HG03558 (cell line): Measurements from ENCODE around the gene PRCD.
"Not testable (repeated sequence)": the region's sequence is repeated elsewhere in the genome, so short reads cannot be mapped to it uniquely, and the experiment has no call there.

Source experiments
- ATAC-seq: cut with Tn5 transposase; IDR thresholded peaks from one replicate; pipeline ENCODE4 v1.9.1; 2021; ENCODE audit warnings: moderate number of reproducible peaks; ENCODE audit not compliant: unreplicated experiment; ENCODE audit errors: extremely low read depth

PRCD gene

GRCh38 chr17:76502341-76503211 is 37.3 kb upstream of the PRCD start:
- no peak for ATAC-seq

GRCh38 chr17:76504117-76504516 is 35.7 kb upstream of the PRCD start:
- ATAC-seq, result no peak

GRCh38 chr17:76506408-76507345 is 33.2 kb upstream of the PRCD start:
- no peak for ATAC-seq

GRCh38 chr17:76508472-76509063 is 31.3 kb upstream of the PRCD start:
- ATAC-seq, result not testable (repeated sequence)

GRCh38 chr17:76510831-76511244 is 29.0 kb upstream of the PRCD start:
- ATAC-seq, result no peak

DNA sequence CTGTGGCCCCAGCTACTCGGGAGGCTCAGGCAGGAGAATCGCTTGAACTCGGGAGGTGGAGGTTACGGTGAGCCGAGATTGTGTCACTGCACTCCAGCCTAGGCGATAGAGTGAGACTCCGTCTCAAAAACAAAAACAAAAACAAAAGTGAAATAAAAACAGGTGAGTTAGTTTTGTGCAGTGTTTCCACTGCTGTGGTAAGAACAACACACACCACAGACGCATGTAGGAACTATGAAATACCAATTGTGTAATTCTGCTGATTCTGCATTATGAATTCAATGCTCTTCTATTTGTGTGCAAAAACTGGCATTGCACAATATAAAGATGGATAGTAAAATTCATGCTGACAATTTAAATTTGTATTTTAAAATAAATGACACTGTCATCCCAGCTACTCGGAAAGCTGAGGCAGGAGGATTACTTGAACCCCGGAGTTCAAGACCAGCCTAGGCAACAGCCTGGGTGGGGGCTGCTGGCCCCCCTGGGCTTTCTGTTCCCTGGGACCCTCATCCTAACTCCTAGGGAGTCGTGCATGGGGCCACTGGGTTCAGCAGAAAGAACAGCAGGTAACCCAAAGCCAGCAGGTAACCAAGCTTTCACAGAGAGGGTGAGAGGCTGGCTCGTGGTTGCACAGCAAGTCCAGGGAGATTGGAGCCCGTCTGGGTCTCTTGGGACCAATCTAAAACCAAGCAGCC is 28.0 kb upstream of the PRCD start:
- ATAC-seq, result no peak

GRCh38 chr17:76512366-76513305 is 27.2 kb upstream of the PRCD start:
- ATAC-seq, result no peak

DNA sequence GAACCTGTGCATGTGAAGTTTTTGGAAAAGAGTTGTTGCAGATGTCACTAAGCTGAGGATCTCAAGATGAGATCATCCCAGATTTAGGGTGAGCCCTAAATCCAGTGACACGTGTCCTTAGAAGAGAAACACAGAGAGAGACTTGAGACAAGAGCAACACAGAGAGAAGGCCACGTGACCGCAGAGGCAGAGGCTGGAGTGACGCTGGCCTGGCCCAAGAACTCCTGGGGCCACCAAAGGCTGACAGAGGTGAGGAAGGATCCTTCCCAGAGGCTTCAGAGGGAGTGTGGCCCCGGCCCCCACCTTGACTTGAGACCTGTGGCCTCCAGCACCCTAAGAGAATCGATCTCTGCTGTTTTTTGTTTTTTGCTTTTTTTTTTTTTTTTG is 26.5 kb upstream of the PRCD start:
- no peak for ATAC-seq

GRCh38 chr17:76514355-76514754 is 25.5 kb upstream of the PRCD start:
- not testable (repeated sequence) for ATAC-seq

- ATAC-seq, result no peak
These were observed 24.4 kb upstream of the PRCD start for GRCh38 chr17:76515274-76515949.

DNA sequence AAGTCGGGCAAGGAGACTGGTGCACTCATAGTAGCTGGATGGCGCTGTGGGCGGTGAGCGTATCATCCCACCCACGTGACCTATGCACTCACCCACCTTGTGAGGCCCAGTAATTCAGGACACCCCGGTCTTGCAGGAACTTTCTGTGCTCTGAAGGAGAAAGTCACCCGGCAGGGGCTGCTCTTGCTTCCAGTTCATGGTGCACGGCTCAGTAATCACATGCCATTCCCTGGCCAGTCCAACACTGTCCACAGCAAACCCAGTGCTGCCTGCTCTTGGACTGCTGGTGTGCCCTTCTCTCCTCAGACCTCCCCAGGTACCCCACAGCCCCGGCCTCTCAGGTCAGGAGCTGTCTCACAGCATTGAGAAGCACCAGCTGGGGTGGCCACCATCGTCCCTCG is 22.2 kb upstream of the PRCD start:
- ATAC-seq, result no peak

DNA sequence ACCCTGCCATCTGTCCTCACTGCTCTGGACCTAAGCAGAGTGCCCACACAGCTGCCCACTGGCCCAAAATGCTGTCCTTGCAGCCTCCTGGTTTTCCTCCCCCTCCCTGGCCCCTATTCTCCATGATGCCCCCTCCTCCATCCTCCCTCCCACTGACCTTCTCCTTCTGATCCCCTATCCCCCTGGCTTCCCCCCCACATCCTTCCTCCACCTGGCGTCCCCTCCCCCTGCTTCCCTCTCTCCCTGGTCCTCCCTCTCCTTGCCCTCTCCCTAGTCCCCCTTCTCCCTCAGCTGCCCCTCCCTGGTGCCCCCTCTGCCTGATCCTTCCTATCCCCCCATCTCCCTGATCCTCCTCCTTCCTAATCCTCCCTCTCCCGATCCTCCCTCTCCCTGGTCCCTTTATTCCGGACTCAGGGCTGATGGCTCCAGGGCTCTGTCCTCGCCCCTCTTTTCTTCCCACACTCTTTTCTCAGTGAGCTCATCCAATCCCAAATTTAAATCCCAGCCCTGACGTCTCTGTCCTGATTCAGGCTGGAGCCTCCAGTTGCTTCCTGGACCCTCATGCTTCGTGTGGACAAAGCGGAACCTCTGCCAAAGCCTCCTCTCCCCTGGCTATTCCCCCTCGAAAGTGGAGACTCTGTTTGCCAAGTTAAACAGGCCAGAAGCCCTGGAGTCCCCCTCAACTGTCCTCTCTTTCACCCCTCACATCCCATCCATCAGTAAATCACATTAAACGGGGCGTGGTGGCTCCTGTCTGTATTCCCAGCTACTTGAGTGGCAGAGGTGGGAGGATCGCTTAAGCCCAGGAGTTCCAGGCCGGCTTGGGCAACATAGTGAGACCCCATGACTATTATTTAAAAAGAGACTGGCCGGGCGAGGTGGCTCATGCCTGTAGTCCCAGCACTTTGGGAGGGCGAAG is 20.5 kb upstream of the PRCD start:
- ATAC-seq, result no peak

DNA sequence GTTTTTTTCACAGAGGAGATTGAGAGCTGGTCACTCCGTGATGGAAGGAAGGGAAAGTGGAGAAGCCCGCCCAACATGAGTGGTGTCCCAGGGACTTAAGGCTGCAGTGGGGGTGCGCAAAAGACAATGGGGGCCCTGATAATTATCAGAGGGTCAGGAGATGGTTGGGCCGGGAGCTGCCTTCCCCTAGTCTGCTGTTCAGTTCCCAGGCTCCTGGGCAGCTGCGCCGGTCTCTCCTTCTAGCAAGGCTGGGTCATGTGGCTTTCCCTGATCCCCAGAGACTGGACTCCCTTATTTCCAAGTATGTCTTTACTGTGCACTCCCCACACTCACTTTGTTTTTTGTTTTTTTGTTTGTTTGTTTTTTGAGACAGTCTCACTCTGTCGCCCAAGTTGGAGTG is 18.6 kb upstream of the PRCD start:
- ATAC-seq, result no peak

DNA sequence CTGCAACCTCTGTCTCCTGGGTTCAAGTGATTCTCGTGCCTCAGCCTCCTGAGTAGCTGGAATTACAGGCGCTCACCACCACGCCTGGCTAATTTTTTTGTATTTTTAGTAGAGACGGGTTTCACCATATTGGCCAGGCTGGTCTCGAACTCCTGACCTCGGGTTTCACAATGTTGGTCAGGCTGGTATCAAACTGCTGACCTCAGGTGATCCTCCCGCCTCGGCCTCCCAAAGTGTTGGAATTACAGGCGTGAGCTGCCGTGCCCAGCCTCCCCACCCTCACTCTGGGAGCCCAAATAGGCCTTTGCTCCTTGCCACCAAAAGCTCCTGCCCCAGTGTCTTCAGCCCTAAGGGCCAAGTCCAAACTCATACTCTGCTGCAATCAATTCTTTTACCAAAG is 18.2 kb upstream of the PRCD start:
- not testable (repeated sequence) for ATAC-seq

DNA sequence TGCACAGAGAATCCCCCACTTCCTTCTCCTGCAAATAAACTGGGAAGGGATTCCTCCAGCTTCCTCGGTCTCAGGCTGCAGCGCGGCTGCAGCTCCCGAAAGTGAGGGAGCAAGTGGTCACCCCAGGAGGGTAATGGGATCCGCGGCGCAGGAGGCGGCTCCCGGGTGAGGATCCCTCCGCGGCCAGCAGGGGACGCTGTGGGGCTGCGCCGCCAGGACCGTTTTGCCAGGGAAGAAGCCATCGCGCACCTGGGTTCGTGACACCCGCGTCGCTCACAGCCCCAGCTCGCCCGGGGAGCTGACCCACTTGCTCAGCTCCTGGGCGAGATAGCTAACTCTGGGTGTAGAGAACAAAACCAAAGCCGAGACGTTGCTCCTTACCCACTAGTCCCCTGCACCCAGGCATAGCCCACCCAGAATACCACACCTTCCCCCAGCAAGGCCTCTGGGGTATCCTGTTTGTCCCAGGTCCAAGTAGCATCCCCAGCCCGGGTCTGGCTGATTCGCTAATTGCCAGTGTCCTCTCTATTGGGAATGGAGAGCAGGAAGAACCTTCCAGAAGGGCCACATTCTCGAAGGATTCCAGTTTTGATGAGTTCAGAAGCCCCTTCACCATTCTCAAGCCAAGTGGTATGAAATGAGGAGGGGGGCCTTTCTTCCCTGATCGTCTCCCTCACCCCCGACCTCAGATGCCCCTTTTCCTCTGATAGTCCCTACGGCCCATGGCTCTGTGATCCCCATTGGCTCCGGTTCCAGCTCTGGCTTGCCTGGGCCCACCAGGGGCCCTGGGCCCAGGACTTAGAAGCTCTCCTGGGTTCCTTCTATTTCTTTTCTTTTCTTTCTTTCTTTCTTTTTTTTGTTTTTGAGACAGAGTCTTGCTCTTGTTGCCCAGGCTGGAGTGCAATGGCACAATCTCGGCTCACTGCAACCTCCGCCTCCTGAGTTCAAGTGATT is 16.5 kb upstream of the PRCD start:
- no peak for ATAC-seq
